Mesothelial cell of epicardium (in vitro differentiated cells): ENCODE results near the gene GNS. TPM values are rescaled to one million over a fixed set of nuclear protein-coding genes. Genes with fewer than 3 reads are reported as not detected.

Source experiments
- DNase-seq, 2 experiments: peaks; one replicate each; pipeline ENCODE4 v3.0.0; 2021; ENCODE audit warnings: low spot score in 2 of 2; ENCODE audit not compliant: unreplicated experiment in 2 of 2
- H3K27ac Mint-ChIP-seq: 2 replicates; pipeline ENCODE4 v1.8.0; 2021; ENCODE audit warnings: mixed read lengths
- H3K27me3 Mint-ChIP-seq: 2 replicates; pipeline ENCODE4 v1.8.0; 2021; ENCODE audit warnings: low read depth, mixed read lengths
- H3K36me3 Mint-ChIP-seq: 2 replicates; pipeline ENCODE4 v1.8.0; 2021; ENCODE audit warnings: mixed read lengths
- H3K4me1 Mint-ChIP-seq: 2 replicates; pipeline ENCODE4 v1.8.0; 2021; ENCODE audit warnings: mixed read lengths
- H3K4me3 Mint-ChIP-seq: 2 replicates; pipeline ENCODE4 v1.8.0; 2021; ENCODE audit warnings: mild to moderate bottlenecking, moderate library complexity, mixed read lengths
- H3K9me3 Mint-ChIP-seq: 2 replicates; pipeline ENCODE4 v1.8.0; 2021; ENCODE audit warnings: mixed read lengths
- total RNA-seq: library from RNA; stranded (reverse); gene quantifications from 3 replicates; pipeline ENCODE4 v1.2.1, GENCODE V29; 2021
- TF ChIP-seq, protein P1 (sequence below): fragments of 200-600 bp; sonication (generic); IDR thresholded peaks from one replicate; pipeline ENCODE4 v1.5.0; 2021; ENCODE audit warnings: antibody characterized with exemption; ENCODE audit not compliant: unreplicated experiment

GNS gene
- total RNA-seq, 1 donor from 2014 or later: 67.4 TPM

DNA sequence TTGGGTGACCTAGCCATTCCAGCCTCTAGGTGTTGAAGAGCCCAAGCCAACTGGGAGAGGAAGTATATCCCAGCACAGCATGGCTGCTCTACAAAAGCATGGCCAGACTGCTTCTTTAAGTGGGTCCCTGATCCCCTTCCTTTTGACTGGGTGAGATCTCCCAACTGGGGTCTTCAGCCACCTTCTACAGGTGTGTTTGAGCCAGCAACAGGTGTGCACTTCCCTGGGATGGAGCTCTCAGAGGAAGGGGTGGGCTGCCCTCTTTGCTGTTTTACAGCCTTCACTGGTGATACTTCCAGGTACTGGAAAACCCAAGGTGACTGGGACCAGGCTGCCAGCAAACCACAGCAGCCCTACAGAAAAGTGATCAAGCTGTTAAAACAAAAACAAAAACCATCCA is 14.2 kb upstream of the GNS start:
- H3K27me3 Mint-ChIP-seq: peaks cover 37% of the 10 kb centered on the region
- no peak for DNase-seq

DNA sequence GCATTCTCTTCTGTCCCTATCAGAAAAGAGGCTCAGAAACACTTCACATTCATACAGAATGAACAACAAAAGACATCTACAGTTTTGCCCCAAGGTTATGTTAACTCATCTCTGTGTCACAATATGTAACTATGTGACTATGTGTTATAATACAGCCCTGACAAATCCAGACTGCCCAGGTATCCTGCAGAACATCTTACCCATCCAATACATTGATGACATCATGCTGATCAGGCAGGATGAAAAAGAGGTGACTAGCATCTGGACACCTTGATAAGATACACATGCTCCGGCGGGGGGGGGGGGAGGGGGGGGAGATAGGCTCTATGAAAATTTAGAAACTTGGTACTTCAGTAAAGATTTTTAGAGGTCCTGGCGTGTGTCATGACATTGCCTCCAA is 8.3 kb upstream of the GNS start:
- DNase-seq: no peak
- TF ChIP-seq, protein P1, sequence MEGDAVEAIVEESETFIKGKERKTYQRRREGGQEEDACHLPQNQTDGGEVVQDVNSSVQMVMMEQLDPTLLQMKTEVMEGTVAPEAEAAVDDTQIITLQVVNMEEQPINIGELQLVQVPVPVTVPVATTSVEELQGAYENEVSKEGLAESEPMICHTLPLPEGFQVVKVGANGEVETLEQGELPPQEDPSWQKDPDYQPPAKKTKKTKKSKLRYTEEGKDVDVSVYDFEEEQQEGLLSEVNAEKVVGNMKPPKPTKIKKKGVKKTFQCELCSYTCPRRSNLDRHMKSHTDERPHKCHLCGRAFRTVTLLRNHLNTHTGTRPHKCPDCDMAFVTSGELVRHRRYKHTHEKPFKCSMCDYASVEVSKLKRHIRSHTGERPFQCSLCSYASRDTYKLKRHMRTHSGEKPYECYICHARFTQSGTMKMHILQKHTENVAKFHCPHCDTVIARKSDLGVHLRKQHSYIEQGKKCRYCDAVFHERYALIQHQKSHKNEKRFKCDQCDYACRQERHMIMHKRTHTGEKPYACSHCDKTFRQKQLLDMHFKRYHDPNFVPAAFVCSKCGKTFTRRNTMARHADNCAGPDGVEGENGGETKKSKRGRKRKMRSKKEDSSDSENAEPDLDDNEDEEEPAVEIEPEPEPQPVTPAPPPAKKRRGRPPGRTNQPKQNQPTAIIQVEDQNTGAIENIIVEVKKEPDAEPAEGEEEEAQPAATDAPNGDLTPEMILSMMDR: no peak
- H3K4me1 Mint-ChIP-seq: no peaks in the 10 kb centered on the region
- peaks cover 5% of the 10 kb centered on the region for H3K9me3 Mint-ChIP-seq
- peaks cover 2% of the 10 kb centered on the region for H3K27me3 Mint-ChIP-seq
- H3K27ac Mint-ChIP-seq: no peak overlapping the region
- no peak overlapping the region for H3K4me3 Mint-ChIP-seq
- peaks cover 3% of the 10 kb centered on the region for H3K36me3 Mint-ChIP-seq

More for the DNA sequence above, 14.2 kb upstream of the GNS start:
- Mint-ChIP-seq H3K4me1 (no peaks in the 10 kb centered on the region), H3K36me3 (peaks cover 22% of the 10 kb centered on the region), H3K9me3 (peaks cover 40% of the 10 kb centered on the region), H3K27ac (no peak overlapping the region), H3K4me3 (no peak overlapping the region)
- TF ChIP-seq, protein P1: no peak

DNA sequence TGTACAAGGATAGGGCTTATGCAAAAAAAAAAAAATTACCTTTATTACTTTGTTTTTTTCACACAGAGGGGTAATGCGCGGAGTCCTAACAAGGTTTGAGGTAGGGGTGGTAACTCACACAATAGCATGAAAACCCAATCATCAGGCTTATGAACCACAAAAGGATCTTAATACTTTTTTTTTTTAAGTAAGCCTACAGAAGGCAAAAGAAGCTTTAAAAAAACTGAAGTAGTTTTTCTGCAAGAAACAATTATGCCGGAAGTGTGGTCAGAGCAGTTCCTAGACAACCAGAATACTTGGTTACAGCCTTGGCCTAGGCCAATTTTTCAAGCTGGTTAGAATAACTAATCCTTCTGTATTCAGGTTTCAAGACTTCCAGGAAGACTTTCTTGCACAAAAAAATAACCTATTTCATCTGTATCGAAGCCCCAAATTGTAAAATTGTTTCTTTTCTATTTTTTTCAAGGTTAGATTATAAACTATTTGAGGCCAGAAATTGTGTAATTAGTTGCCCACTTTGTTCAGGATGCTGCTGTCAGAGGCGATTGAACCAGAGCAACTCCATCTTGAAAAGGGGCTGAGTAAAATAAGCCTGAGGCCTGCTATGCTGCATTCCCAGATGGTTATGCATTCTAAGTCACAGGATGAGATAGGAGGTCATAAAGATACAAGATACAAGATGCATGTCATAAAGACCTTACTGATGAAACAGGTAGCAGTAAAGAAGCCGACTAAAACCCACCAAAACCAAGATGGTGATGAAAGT is 1.8 kb upstream of the GNS start:
- no peaks in the 10 kb centered on the region for H3K9me3 Mint-ChIP-seq
- H3K4me3 Mint-ChIP-seq: no peak overlapping the region
- TF ChIP-seq, protein P1: no peak
- peaks cover 23% of the 10 kb centered on the region for H3K4me1 Mint-ChIP-seq
- no peaks in the 10 kb centered on the region for H3K27me3 Mint-ChIP-seq
- DNase-seq: no peak
- peaks cover under 1% of the 10 kb centered on the region for H3K36me3 Mint-ChIP-seq
- no peak overlapping the region for H3K27ac Mint-ChIP-seq

DNA sequence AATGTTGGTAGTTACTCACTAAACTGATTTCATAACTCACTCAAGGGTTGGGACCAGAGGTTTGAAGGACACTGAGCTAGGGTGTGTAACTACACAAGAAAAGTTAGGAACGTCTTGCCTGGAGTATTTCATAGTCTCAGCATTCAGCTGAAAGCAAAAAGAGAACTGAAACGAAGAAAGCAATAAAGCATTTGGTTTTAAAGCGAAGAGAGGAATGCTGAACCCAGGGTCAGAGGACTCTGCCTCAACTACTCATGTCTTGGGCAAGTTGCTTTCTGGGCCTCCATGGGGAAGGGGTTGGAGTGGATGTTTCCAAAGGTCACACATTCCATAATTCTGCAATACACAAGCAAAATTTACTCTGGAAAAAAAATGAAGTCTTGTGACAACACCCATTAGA is 1.4 kb downstream of the GNS start:
- Mint-ChIP-seq H3K9me3 (no peaks in the 10 kb centered on the region), H3K27ac (no peak overlapping the region), H3K4me3 (peak overlapping the region; percentile 90), H3K36me3 (peaks cover 6% of the 10 kb centered on the region), H3K27me3 (no peaks in the 10 kb centered on the region), H3K4me1 (peaks cover 23% of the 10 kb centered on the region)
- TF ChIP-seq, protein P1: no peak
- no peak for DNase-seq

DNA sequence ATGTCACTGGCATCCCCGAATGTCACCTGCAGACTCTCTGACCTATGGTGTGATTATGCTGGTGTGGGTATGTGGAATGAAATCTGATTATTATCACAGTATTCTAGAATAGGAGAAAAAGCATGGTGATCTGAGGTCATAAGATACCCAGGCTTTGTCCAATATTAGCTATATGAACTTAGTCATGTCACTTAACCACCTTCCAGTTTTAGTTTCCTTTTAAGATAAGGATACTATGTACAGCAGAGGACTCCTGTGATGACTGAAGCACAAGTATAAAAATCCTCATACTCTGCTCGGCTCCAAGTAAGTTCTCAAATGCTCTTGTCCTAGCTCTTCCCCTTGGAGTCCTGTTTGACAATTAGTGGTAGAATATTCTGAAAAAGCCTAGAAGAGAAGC is 2.8 kb downstream of the GNS start:
- Mint-ChIP-seq H3K4me3 (no peak overlapping the region), H3K27ac (no peak overlapping the region), H3K9me3 (no peaks in the 10 kb centered on the region), H3K4me1 (peaks cover 23% of the 10 kb centered on the region), H3K27me3 (no peaks in the 10 kb centered on the region), H3K36me3 (peaks cover 6% of the 10 kb centered on the region)
- TF ChIP-seq, protein P1: no peak
- no peak for DNase-seq
